Cardiac septum (tissue), 1 donor: ENCODE results near the gene FAM162A. TPM values are rescaled to one million over a fixed set of nuclear protein-coding genes. Genes with fewer than 3 reads are reported as not detected.
A peak's percentile ranks its signal among the peaks of the same experiment; 100 is the strongest.

Experiments used
- DNase-seq: peaks from one replicate; pipeline ENCODE4 v3.0.0-alpha.2; 2020; ENCODE audit warnings: low spot score
- intact Hi-C: fragments of 100-400 bp; cut with DNase I; formaldehyde crosslinking; loops from one replicate; pipeline ENCODE4 v1.14.0; 2022
- total RNA-seq: library from RNA; stranded (reverse); fragmentation: NEBNext Ultra II Directional; extraction: Animal tissue kit (Norgen Biotek cat#: 25700); gene quantifications from one replicate; pipeline ENCODE4 v1.2.1, GENCODE V29; 2021
- donor health status: DM: no; HTN: no; CAD: no.

FAM162A gene
- total RNA-seq, 1 donor from 2014 or later: 109 TPM

DNA sequence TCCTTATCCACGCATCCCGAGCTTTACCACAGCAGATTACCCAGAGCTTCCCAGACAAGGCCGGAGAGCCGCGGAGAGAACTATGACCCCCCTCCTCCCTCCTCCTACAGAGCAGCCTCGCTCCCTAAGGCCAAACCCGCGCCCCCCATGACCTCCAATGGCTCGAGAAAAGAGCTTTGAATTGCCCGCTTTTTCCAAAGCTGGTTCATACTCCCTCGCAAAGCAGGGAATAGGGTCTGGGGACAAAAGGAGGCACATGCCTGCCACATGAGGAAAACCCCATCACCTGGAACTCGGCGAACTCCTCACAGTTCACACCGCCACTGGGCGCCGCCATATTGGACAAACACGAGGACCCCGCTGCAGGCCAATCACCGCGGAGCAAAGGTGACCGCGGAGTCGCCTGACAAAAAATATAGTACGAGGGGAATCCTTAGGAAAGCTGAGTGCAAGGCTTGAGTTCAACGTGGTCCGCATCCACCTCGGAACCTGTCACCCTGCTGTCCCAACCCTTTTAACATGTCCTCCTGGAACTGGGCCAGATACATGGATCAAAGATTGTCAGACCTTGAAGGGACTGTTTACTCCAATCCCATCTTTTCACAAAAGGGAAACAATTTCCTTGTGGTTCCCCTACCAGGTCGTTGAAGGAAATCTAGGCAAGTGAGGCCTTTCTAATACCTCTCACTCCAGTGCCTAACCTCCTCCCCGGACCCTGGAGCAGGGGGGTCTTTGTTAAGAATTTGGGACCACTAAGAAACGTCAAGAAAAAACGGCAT, 905 bp upstream of the FAM162A start, which contains the start of gene MIX23:
Gene MIX23, minus strand, starts transcription at position 344 of the 779 bp plus-strand sequence. Its CDS starts 7 bp downstream, at position 337.
- peak; percentile 95 for DNase-seq
- intact Hi-C loops: loop anchor here (2.0 kb wide), 1 partner anchor 34 kb away; the partner anchor contains the start of gene WDR5B

DNA sequence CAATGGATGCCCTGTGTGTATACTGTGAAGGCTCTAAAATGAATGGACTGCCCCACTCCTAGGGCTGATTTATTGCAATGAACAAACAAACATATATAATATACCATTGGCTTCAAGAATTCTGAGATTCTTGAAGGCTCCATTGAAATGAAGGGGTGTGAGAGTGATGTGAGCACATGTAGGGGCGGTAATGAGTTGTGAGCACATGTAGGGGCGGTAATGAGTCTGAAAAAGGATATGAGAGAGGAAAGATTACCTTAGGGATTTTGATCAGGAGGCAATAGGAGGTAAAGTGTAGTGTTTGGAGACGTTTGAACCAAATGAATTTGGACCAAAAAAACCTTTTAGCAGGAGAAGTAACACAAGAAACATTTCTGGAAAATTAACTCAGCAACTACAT, 3.7 kb downstream of the FAM162A start:
- intact Hi-C loops: no loop called here
- no peak for DNase-seq

GRCh38 chr3:122389197-122389596, 5.2 kb downstream of the FAM162A start:
- intact Hi-C loops: no loop called here
- DNase-seq: no peak

DNA sequence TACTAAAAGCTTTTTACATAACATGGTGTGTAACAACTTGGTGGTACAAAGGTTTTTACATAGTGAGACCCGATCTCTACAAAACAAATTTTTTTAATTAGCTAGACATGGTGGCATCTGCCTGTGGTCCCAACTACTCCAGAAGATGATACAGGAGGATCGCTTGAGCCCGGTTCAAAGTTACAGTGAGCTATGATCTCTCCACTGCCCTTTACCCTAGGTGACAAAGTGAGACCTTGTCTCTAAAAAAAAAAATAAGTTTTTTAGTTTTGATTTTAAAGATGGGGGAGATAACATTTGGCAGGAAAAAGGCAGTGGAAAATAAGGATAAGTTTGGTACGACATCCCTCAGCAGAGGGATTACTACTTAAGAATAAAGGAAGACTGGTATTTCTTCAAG, 5.9 kb downstream of the FAM162A start:
- intact Hi-C loops: loop anchor here (5.0 kb wide), 1 partner anchor 292 kb away; the partner anchor contains the start of gene PARP14
- no peak for DNase-seq

GRCh38 chr3:122390665-122391064, 6.7 kb downstream of the FAM162A start:
- no peak for DNase-seq
- intact Hi-C loops: loop anchor here (5.0 kb wide), 1 partner anchor 292 kb away; the partner anchor contains the start of gene PARP14

DNA sequence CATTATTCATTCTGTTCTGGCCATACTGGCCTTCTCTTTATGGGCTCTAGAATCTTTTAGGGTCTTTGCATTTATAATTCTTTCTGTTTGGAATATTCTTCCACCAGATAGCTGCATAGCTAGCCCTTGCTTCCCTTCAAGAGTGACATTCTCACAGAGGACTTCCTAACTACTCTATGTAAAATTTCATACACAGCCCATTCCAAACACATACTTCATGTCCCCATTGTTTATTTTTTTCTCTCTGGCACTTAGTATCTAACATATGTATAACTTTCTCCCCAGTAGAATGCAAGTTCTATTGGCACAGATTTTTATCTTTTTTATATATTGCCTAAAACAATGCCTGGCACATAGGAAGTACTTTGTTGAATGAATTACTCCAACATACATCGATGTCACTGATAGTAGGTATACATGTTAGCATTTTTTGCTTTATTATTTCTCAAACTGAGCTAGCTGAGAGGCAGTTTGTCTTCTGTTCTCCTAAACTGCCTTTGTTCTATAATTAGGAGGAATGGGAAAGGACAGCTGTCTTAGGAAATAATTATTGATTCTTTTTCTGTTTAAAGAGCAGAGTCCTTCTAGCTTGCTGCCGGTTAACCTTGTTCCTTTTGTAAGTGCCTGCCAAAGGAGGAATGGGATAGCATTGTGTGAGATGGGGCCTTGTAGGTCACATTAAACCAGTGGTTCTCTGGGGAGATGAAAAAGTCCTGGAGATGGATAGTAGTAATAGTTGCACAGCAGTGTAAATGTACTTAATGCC, 7.9 kb downstream of the FAM162A start:
- intact Hi-C loops: loop anchor here (5.0 kb wide), 1 partner anchor 290 kb away; the partner anchor contains the start of gene PARP14
- no peak for DNase-seq

- DNase-seq: no peak
- intact Hi-C loops: loop anchor here (5.0 kb wide), 1 partner anchor 289 kb away; the partner anchor contains the start of gene PARP14
These were observed 9.2 kb downstream of the FAM162A start for GRCh38 chr3:122392868-122393844.

DNA sequence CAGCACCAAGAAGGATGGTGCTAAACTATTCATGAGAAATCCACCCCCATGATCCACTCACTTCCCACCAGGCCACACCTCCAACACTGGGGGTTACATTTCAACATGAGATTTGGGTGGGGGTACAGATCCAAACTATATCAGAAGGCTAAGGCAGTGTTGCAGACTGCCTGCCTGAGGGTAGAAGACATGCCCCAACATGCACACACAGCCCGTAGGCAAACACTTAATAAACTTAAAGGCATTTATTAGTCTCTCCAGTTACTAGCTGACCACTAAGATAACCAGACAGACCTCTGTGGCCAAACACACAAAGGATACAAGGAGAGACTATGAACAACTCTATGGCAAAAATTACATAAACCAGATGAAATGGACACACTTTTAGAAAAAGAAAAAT, 10.2 kb downstream of the FAM162A start:
- no peak for DNase-seq
- intact Hi-C loops: loop anchor here (5.0 kb wide), 1 partner anchor 288 kb away; the partner anchor contains the start of gene PARP14

GRCh38 chr3:122395582-122395981, 11.6 kb downstream of the FAM162A start:
- DNase-seq: no peak
- intact Hi-C loops: no loop called here

- intact Hi-C loops: no loop called here
These were observed 12.5 kb downstream of the FAM162A start for GRCh38 chr3:122396511-122396910.

GRCh38 chr3:122397201-122397600, 13.2 kb downstream of the FAM162A start:
- intact Hi-C loops: no loop called here
- no peak for DNase-seq

More at GRCh38 chr3:122396511-122396910, 12.5 kb downstream of the FAM162A start:
- no peak for DNase-seq

DNA sequence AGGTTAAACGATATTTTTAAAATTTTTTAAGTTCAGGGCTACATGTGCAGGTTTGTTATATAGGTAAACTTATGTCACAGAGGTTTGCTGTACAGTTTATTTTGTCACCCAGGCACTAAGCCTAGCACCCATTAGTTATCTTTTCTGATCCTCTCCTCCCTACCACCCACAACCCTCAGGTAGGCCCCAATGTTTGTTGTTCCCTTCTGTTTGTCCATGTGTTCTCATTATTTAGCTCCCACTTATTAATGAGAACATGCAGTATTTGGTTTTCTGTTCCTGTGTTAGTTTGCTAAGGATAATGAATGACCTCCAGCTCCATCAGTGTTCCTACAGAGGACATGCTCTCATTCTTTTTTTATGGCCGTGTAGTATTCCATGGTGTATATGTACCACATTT, 14.9 kb downstream of the FAM162A start:
- intact Hi-C loops: no loop called here
- no peak for DNase-seq

DNA sequence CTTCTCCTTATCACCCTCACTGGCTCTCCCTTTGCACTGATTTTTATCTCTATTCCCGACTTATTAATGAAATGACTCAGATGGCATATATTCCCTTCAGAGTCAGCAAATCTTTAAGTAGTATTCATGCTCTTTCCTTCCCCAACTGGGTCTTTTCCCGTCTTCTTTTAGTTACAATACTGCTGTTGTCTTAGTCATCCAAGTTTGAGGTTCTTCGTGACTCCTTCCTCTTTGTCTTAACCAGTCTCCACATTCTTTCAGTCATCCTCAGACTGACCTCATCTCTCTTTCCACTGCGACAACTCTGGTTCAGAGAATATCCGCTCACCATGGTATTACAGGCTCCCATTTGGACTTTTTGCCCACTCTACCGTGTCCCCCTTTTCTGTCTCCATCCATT, 19.5 kb downstream of the FAM162A start:
- DNase-seq: no peak
- intact Hi-C loops: no loop called here

DNA sequence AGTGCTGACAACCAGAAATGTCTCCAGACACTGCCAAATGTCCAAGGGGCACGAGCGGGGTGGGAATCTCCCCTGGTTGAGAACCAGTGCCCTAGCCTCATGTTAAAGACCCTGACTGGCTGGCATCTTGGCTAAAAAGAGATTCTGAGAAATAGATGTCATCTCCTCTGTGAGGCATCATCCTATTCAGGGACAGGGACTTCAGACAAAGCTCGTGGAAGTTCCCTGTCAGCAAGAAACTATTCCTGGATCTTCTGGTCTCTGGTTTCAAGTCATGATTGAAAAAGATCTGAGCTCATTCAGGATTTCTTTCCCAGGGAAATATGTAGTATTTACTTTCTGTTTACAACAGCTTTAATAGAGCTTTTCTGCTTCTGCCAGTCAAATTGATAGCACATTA, 21.0 kb downstream of the FAM162A start:
- DNase-seq: no peak
- intact Hi-C loops: no loop called here

DNA sequence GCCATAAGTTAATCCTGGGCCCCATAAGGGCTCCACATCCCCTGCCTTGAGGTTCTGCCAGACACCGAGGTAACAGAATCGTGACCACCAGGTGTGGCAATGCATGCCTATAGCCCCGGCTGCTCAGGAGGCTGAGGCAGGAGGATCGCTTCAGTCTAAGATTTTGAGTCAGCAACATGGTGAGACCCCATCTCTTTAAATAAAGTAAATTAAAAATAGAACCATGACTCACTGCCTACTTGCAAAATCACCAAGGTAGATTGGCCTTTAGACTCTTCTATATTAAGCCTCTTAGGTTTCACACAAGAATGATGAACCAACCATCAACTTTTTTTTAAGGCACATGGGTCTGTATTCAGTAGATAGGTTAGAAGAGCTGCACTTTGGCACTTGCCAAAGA, 22.2 kb downstream of the FAM162A start:
- intact Hi-C loops: no loop called here

DNA sequence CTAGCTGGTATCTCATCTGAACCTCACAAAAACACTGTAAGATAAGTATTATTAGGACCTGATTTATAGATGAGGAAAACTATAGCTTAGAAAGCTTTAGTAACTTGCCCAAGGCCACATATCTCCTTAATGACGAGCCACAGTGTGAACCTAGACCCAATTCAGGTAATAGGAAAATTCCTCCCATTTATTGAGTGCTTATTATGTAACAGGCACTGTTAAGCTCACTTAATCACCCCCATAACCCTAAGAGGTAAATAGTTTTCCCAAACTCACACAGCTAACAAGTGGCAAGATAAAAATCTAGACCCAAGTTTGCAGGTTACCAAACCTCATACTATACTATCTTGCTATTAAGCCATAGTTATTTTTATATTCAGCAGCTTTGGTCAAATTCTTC, 24.0 kb downstream of the FAM162A start:
- intact Hi-C loops: no loop called here

More for the DNA sequence above, 22.2 kb downstream of the FAM162A start:
- DNase-seq: no peak

DNA sequence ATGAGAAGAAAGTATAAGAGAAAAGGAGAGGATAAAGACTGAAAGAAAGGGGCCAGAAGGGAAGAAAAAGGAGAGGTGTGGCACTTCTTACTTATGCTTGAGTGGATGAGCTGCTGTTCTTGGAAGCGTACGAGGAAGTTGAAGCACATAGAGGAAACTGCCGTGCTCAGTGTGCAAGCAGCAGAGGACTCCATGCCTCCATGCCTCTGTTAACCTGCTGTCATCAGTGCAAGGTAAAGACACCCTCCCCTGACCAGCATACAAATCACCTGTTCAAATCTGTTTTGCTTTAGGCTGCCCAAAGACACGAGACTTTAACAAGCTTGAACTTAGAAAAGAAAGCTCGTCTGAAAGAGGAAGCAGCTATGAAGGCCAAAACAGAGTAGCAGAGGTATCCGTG, 25.5 kb downstream of the FAM162A start:
- intact Hi-C loops: no loop called here

More for the DNA sequence above, 24.0 kb downstream of the FAM162A start:
- no peak for DNase-seq

GRCh38 chr3:122410111-122410510, 26.1 kb downstream of the FAM162A start:
- DNase-seq: no peak
- intact Hi-C loops: no loop called here

More for the DNA sequence above, 25.5 kb downstream of the FAM162A start:
- no peak for DNase-seq

- intact Hi-C loops: no loop called here
- no peak for DNase-seq
These were observed 26.7 kb downstream of the FAM162A start for GRCh38 chr3:122410639-122411038.
